H9 (cell line): ENCODE data around the gene GRIN3B. TPM values are rescaled to one million over a fixed set of nuclear protein-coding genes. Genes with fewer than 3 reads are reported as not detected.

ENCODE experiments used
- DNase-seq: peaks from one replicate; pipeline ENCODE4 v3.0.0-alpha.2; 2017
- H2AFZ ChIP-seq: one replicate; pipeline ENCODE4 v1.6.1; 2013; ENCODE audit warnings: mild to moderate bottlenecking, low read length, control low read depth, moderate library complexity
- H2AK5ac ChIP-seq: 2 replicates; pipeline ENCODE4 v1.6.1; 2013; ENCODE audit warnings: low read length, control low read depth, mixed read lengths; ENCODE audit not compliant: insufficient read length
- H2BK120ac ChIP-seq: one replicate; pipeline ENCODE4 v1.6.1; 2013; ENCODE audit warnings: low read depth, mild to moderate bottlenecking, low read length, control low read depth, inconsistent platforms; ENCODE audit not compliant: poor library complexity, severe bottlenecking
- H2BK12ac ChIP-seq: 2 replicates; pipeline ENCODE4 v1.6.1; 2013; ENCODE audit warnings: low read length, control low read depth, mixed read lengths, low read depth; ENCODE audit not compliant: insufficient read length
- H2BK15ac ChIP-seq: 2 replicates; pipeline ENCODE4 v1.6.1; 2013; ENCODE audit warnings: low read depth, low read length, control low read depth
- H2BK20ac ChIP-seq: one replicate; pipeline ENCODE4 v1.6.1; 2013; ENCODE audit warnings: low read depth, mild to moderate bottlenecking, low read length, control low read depth, inconsistent platforms; ENCODE audit not compliant: poor library complexity, severe bottlenecking
- H2BK5ac ChIP-seq: 2 replicates; pipeline ENCODE4 v1.6.1; 2013; ENCODE audit warnings: low read length, control low read depth, mixed read lengths; ENCODE audit not compliant: insufficient read length
- H3K14ac ChIP-seq: 2 replicates; pipeline ENCODE4 v1.6.1; 2013; ENCODE audit warnings: low read length, control low read depth; ENCODE audit not compliant: insufficient read depth
- H3K18ac ChIP-seq: 2 replicates; pipeline ENCODE4 v1.6.1; 2013; ENCODE audit warnings: low read depth, mild to moderate bottlenecking, mixed read lengths, low read length, control low read depth; ENCODE audit not compliant: insufficient read length
- H3K23ac ChIP-seq: 2 replicates; pipeline ENCODE4 v1.6.1; 2013; ENCODE audit warnings: low read length, control low read depth, mixed read lengths, low read depth; ENCODE audit not compliant: insufficient read length
- H3K23me2 ChIP-seq: 2 replicates; pipeline ENCODE4 v1.6.1; 2013; ENCODE audit warnings: low read depth, mild to moderate bottlenecking, mixed read lengths, low read length, control low read depth; ENCODE audit not compliant: insufficient read length, poor library complexity, severe bottlenecking
- H3K27ac ChIP-seq: 2 replicates; pipeline ENCODE4 v1.5.1; 2013; ENCODE audit warnings: low read length, control low read depth, mixed read lengths, low read depth; ENCODE audit not compliant: insufficient read length
- H3K27me3 ChIP-seq: 2 replicates; pipeline ENCODE4 v1.6.1; 2013; ENCODE audit warnings: low read length, control low read depth, inconsistent platforms; ENCODE audit not compliant: insufficient read depth
- H3K4ac ChIP-seq: 2 replicates; pipeline ENCODE4 v1.6.1; 2013; ENCODE audit warnings: low read depth, mild to moderate bottlenecking, control low read depth, inconsistent platforms, low read length, moderate library complexity
- H3K4me1 ChIP-seq: 2 replicates; pipeline ENCODE4 v1.6.1; 2013; ENCODE audit warnings: low read length, control low read depth, inconsistent platforms; ENCODE audit not compliant: insufficient read depth
- H3K4me2 ChIP-seq: 2 replicates; pipeline ENCODE4 v1.6.1; 2013; ENCODE audit warnings: low read length, control low read depth, mixed read lengths; ENCODE audit not compliant: insufficient read length, insufficient read depth
- H3K56ac ChIP-seq: 2 replicates; pipeline ENCODE4 v1.6.1; 2013; ENCODE audit warnings: low read depth, mild to moderate bottlenecking, mixed read lengths, low read length, control low read depth; ENCODE audit not compliant: insufficient read length
- H3K79me1 ChIP-seq: 2 replicates; pipeline ENCODE4 v1.6.1; 2013; ENCODE audit warnings: low read depth, mild to moderate bottlenecking, moderate library complexity, low read length, control low read depth, inconsistent platforms; ENCODE audit not compliant: insufficient read depth, poor library complexity, severe bottlenecking
- H3K79me2 ChIP-seq: 2 replicates; pipeline ENCODE4 v1.6.1; 2013; ENCODE audit warnings: low read length, control low read depth, inconsistent platforms; ENCODE audit not compliant: insufficient read depth
- H3K9ac ChIP-seq: 2 replicates; pipeline ENCODE4 v1.6.1; 2013; ENCODE audit warnings: low read length, control low read depth, mixed read lengths; ENCODE audit not compliant: insufficient read length; ENCODE audit errors: extremely low read depth
- H3K9me3 ChIP-seq: one replicate; pipeline ENCODE4 v1.6.1; 2013; ENCODE audit warnings: low read depth, low read length, inconsistent platforms; ENCODE audit not compliant: control insufficient read depth
- H3T11ph ChIP-seq: one replicate; pipeline ENCODE4 v1.6.1; 2013; ENCODE audit warnings: mild to moderate bottlenecking, low read length, control low read depth, inconsistent platforms
- H4K20me1 ChIP-seq: one replicate; pipeline ENCODE4 v1.6.1; 2013; ENCODE audit not compliant: control insufficient read depth, insufficient read length, insufficient read depth
- H4K5ac ChIP-seq: 2 replicates; pipeline ENCODE4 v1.6.1; 2013; ENCODE audit warnings: low read depth, mild to moderate bottlenecking, mixed read lengths, low read length, control low read depth; ENCODE audit not compliant: insufficient read length
- H4K8ac ChIP-seq: replicated peaks from 2 replicates; pipeline ENCODE4 v1.6.1; 2013; ENCODE audit warnings: low read length, control low read depth, mixed read lengths, low read depth; ENCODE audit not compliant: insufficient read length
- H4K91ac ChIP-seq: 2 replicates; pipeline ENCODE4 v1.6.1; 2013; ENCODE audit warnings: low read depth, mild to moderate bottlenecking, moderate library complexity, mixed read lengths, low read length, control low read depth; ENCODE audit not compliant: insufficient read length
- H3K27ac Mint-ChIP-seq, 3 experiments: 2 replicates in 2 of 3; 3 replicates in 1 of 3; pipeline ENCODE4 v1.8.0; 2020 to 2021; ENCODE audit warnings: mixed read lengths in 3 of 3, mild to moderate bottlenecking in 1 of 3, moderate library complexity in 1 of 3
- H3K27me3 Mint-ChIP-seq: 2 replicates; pipeline ENCODE4 v1.8.0; 2021; ENCODE audit warnings: low read depth, mild to moderate bottlenecking, moderate library complexity, mixed read lengths
- H3K36me3 Mint-ChIP-seq, 3 experiments: 2 replicates in 2 of 3; 3 replicates in 1 of 3; pipeline ENCODE4 v1.8.0; 2020 to 2021; ENCODE audit warnings: low read depth in 3 of 3, mixed read lengths in 3 of 3; ENCODE audit not compliant: insufficient read depth in 1 of 3
- H3K4me1 Mint-ChIP-seq, 2 experiments: 2 replicates each; pipeline ENCODE4 v1.8.0; 2020; ENCODE audit warnings: mixed read lengths in 2 of 2
- H3K4me3 Mint-ChIP-seq, 2 experiments: 2 replicates in 1 of 2; 3 replicates in 1 of 2; pipeline ENCODE4 v1.8.0; 2020 to 2021; ENCODE audit warnings: mild to moderate bottlenecking in 2 of 2, mixed read lengths in 2 of 2, moderate library complexity in 1 of 2
- H3K9me3 Mint-ChIP-seq, 2 experiments: 2 replicates in 1 of 2; 3 replicates in 1 of 2; pipeline ENCODE4 v1.8.0; 2020; ENCODE audit warnings: mild to moderate bottlenecking in 2 of 2, mixed read lengths in 2 of 2, moderate library complexity in 1 of 2
- WGBS: extraction: QIAGEN DNeasy Blood & Tissue Kit; methylation state at CpG from one replicate; pipeline ENCODE4 v1.1.7; 2013; ENCODE audit warnings: missing lambda C conversion rate, low lambda C conversion rate, mixed read lengths; ENCODE audit not compliant: insufficient read length; ENCODE audit errors: extremely low coverage; 5-methylcytosine and 5-hydroxymethylcytosine counted together
- total RNA-seq: library from RNA; stranded (reverse); gene quantifications from 2 replicates; pipeline ENCODE4 v1.2.1, GENCODE V29; 2021
- TF ChIP-seq, protein P1 (sequence below): fragments of 200-600 bp; sonication (generic); conservative IDR thresholded peaks from 3 replicates; pipeline ENCODE4 v1.8.0; 2021; ENCODE audit warnings: antibody characterized with exemption, mild to moderate bottlenecking

GRIN3B gene
- total RNA-seq, 1 experiment from 2014 or later, result 1.0 TPM

DNA sequence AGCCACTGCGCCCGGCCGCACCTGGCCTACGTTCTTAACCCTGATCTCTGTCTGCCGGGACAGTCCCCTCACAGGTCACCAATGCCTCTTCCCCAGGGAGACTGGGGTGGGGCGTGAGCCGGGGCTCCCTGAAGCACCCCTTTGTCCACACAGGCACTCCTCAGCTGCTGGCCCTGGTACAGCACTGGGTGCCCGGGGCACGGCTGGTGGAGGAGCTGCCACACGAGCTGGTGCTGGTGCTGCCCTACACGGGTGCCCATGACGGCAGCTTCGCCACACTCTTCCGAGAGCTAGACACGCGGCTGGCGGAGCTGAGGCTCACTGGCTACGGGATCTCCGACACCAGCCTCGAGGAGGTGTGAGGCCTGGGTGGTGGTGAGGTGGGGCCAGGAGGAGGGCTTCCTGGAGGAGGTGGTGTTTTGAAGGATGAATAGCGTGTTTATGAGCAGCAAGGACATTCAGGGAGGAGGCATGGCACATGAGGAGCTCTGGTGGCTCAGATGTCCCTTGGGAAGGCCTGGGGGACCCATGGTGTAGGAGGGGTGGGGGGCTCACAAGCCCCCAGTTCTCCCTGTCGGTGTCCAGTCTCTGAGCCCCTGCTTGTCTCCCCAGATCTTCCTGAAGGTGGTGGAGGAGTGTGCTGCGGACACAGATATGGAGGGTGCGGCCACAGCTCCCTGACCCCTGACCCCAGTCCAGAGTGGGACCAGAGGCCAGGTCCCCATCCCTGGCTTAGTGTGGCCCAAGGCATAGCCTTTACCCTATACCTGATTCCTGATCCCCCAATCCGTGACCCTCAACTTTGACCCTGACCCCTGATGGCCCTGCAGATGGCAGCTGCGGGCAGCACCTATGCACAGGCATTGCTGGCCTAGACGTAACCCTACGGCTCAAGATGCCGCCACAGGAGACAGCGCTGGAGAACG is 53.2 kb downstream of the GRIN3B start:
- no peak overlapping the region for H2AK5ac ChIP-seq
- no peak for DNase-seq
- no CpG with 5 or more reads among the region's 31 CpGs for WGBS

More for the DNA sequence above, 53.2 kb downstream of the GRIN3B start:
- H3K36me3 Mint-ChIP-seq, result peaks cover 2 to 17% (median 11%) of the 10 kb centered on the region in 3 experiments; a peak in 4 of 7 replicates
- Histone ChIP-seq H3K23ac (no peak overlapping the region), H2AFZ (no peak overlapping the region), H2BK12ac (no peak overlapping the region), H2BK5ac (no peak overlapping the region), H3K27me3 (no peaks in the 10 kb centered on the region), H3K9ac (no peak overlapping the region), H3K79me2 (no peaks in the 10 kb centered on the region), H3K4me2 (no peak overlapping the region), H3K56ac (no peak overlapping the region), H4K20me1 (no peaks in the 10 kb centered on the region), H2BK20ac (no peak overlapping the region), H4K91ac (no peak overlapping the region), H3K4ac (no peak overlapping the region), H3K23me2 (no peaks in the 10 kb centered on the region), H2BK120ac (no peak overlapping the region), H4K5ac (no peak overlapping the region), H3K79me1 (no peaks in the 10 kb centered on the region), H3K18ac (no peak overlapping the region), H4K8ac (no peak overlapping the region), H3K9me3 (peaks cover 17% of the 10 kb centered on the region), H2BK15ac (no peak overlapping the region), H3K27ac (no peak overlapping the region), H3T11ph (no peak overlapping the region), H3K14ac (no peak overlapping the region), H3K4me1 (no peaks in the 10 kb centered on the region)
- peaks cover 2 to 15% of the 10 kb centered on the region in 2 experiments; a peak in 3 of 4 replicates for H3K4me1 Mint-ChIP-seq
- no peaks in the 10 kb centered on the region for H3K9me3 Mint-ChIP-seq
- TF ChIP-seq, protein P1, sequence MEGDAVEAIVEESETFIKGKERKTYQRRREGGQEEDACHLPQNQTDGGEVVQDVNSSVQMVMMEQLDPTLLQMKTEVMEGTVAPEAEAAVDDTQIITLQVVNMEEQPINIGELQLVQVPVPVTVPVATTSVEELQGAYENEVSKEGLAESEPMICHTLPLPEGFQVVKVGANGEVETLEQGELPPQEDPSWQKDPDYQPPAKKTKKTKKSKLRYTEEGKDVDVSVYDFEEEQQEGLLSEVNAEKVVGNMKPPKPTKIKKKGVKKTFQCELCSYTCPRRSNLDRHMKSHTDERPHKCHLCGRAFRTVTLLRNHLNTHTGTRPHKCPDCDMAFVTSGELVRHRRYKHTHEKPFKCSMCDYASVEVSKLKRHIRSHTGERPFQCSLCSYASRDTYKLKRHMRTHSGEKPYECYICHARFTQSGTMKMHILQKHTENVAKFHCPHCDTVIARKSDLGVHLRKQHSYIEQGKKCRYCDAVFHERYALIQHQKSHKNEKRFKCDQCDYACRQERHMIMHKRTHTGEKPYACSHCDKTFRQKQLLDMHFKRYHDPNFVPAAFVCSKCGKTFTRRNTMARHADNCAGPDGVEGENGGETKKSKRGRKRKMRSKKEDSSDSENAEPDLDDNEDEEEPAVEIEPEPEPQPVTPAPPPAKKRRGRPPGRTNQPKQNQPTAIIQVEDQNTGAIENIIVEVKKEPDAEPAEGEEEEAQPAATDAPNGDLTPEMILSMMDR, result no peak
- no peak overlapping the region for H3K27ac Mint-ChIP-seq
- no peaks in the 10 kb centered on the region; the same call in none of the 2 replicates for H3K27me3 Mint-ChIP-seq
- H3K4me3 Mint-ChIP-seq, result no peak overlapping the region
